Uterus (tissue), 2 donors: ENCODE data around the gene MIAT.

ENCODE experiments used
- CTCF ChIP-seq, 4 experiments: fragments of 200-600 bp in 2 of 4; fragments of 450-650 bp in 2 of 4; sonication (generic) in 2 of 4; IDR thresholded peaks; one replicate each; pipeline ENCODE4 v1.5.1; 2016 to 2019; ENCODE audit warnings: antibody characterized with exemption in 4 of 4, mild to moderate bottlenecking in 2 of 4, moderate library complexity in 1 of 4
- POLR2A ChIP-seq, 2 donors: fragments of 450-650 bp; IDR thresholded peaks; one replicate each; pipeline ENCODE4 v1.6.1; 2016; ENCODE audit warnings: antibody characterized with exemption in 2 of 2, mild to moderate bottlenecking in 1 of 2, moderate library complexity in 1 of 2

GRCh38 chr22:26691377-26691716 is 34.0 kb downstream of the MIAT start:
- TF ChIP-seq POLR2A (IDR thresholded peaks at IDR 0.05) = no peak
- TF ChIP-seq CTCF (IDR thresholded peaks at IDR 0.05) = no peak
